Amygdala (tissue), 56 donors: ENCODE results near the gene TCOF1.

ENCODE experiments used
- DNase-seq, 56 donors: peaks; one replicate each; lab custom pipeline; 2025; lab: John Stamatoyannopoulos, UW

TCOF1 gene

DNA sequence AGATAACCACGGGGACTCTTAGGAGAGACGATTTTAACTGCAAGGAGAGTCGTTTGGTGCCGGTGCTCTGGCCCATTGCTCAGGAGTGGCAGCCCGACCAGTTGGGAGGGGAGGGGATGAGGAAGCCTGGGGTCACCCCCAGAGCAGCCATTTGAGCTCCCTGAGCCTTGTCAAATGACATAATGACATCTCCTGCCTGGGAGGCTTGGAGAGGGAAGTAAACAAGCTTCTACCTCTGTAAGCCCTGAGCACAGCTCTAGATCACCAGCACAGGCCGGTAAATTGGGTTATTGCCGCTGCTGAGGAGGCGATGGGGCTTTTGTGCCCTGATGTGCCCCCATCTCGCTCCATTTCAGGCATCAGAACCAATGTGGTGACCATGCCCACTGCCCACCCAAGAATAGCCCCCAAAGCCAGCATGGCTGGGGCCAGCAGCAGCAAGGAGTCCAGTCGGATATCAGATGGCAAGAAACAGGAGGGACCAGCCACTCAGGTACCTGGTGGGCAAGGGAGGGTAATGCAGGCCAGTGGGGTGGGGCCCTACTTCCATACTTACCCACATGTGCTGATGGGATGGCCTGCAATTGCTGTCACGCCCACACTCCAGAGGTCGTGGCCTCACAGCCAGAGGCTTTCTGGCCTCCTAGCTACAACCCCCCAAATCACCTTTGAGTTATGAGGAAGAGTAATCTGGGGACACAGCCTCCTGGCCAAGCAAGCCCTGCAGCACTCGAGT, 32.2 kb downstream of the TCOF1 start:
- no peak for DNase-seq

- no peak for DNase-seq
These were observed 33.8 kb downstream of the TCOF1 start for GRCh38 chr5:150391064-150391834.

GRCh38 chr5:150391986-150392385, 34.5 kb downstream of the TCOF1 start:
- no peak for DNase-seq

DNA sequence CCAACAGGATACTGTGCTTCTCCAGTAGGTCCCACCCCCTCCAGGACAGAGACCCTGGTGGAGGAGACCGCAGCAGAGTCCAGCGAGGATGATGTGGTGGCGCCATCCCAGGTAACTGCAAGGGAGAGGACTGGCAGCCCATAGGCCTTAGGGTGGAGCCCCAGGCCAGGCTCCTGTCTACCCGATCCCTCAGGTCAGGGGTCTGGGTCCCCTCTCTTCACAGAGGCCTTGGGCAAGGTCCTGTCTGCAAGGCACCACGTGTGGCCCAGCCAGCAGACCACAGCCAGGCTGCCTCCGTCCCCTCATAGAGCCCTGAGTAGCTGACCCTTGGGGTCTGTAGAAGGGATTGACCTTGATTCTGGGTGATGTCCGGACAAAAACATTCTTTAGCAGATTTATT, 35.2 kb downstream of the TCOF1 start:
- no peak for DNase-seq

GRCh38 chr5:150393096-150393645, 35.7 kb downstream of the TCOF1 start:
- DNase-seq = no peak

DNA sequence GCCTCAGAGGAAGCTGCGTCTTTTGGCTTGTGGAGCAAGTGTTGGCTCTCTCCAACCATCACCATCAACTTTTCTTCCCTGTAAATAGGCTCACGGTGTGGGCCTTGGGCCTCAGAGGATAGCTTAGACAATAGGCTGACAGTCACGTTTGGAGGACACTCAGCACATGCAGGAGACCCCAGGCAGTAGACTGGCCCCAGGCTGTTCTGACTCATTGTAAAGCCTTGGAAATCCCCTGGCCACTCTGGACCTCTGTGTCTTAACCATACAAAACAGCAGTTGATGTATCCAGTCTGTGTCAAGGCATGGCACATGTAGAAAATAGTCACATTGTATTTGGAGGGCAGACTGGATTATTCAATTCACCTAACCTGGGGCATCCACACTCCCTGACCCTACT, 36.6 kb downstream of the TCOF1 start:
- DNase-seq = no peak

GRCh38 chr5:150394912-150395687, 37.6 kb downstream of the TCOF1 start:
- peak in 7 of 56 donors; percentile 9 to 35 (median 15) for DNase-seq

DNA sequence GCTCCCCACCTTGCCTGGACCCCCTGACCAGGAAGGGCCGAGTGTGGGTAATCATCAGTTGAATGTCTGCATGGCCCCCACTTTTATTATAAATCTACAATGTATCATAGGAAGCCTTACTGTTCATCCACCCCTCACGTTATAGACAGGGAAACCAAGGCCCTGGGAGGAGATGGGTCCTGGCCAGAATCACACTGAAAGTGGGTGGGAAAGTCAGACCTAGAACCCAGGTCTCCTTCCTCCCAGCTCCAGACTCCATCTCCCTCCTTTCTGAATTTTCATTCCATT, 38.1 kb downstream of the TCOF1 start:
- DNase-seq = no peak

GRCh38 chr5:150396267-150396666, 38.8 kb downstream of the TCOF1 start:
- DNase-seq = no peak

DNA sequence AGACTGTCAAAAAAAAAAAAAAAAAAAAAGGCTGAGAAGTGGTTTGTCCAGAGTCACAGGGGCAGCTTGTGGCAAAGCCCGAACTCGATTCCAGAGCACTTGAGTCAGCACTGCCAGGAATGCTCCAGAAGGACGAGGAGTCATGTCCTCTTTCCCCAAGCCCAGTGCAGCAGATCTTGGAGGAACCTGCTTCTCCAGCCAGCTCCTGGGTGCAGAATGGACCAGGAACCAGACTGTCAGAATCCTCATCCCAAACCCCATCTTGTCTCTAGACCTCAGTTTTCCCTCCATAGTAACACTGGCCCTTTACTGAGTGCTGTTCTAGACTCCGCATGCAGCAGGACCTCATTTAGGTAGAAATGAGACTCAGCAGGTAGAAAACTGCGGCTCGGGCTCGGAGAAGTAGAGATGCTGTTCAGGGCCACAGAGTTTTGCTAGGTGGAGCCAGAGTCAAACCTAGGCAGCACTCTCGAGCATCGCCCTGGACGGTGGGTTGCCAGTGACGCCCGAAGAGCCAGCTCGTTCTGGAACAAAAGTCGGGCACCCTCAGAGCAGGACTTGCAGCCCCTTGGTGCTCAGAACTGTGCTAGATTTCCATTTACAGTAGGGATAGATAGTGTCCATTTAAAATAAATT, 39.8 kb downstream of the TCOF1 start:
- peak in 1 of 56 donors; percentile 14 for DNase-seq

DNA sequence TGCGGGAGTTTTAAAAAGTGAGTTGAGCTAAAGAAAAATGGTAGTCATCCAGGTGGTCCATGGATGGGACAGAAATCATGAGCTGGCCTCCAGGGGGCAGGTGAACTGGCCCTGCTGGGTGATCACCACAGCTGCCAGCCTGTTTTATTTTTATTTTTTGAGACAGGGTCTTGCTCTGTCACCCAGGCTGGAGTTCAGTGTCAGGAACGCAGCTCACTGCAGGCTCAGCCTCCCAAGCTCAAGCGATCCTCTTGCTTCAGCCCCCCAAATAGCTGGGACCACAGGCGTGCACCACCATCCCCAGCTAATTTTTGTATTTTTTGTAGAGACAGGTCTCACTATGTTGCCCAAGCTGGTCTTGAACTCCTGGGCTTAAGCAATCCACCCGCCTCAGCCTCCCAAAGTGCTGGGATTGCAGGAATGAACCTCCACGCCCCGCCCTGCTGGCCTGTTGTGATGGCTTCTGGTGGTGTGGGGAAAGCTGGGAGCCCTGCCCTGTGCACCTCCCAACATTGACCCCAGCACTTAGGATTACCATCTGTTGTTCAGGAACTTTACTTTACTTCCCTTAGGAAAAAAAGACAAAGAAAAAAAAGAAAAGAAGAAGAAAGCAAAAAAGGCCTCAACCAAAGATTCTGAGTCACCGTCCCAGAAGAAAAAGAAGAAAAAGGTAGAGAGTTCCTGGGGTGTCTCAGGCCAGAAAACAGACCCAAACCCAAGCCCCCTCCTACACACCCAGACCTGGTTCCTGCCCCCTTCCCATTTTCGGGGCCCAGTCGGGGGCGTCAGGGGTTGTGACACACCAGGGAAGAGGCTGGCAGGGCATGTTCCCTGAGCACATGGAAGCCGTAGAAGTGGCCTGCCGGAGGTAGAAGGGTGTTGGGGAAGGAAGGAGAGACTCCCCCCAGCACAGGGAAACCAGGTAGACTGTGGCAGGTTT, 40.6 kb downstream of the TCOF1 start:
- no peak for DNase-seq

DNA sequence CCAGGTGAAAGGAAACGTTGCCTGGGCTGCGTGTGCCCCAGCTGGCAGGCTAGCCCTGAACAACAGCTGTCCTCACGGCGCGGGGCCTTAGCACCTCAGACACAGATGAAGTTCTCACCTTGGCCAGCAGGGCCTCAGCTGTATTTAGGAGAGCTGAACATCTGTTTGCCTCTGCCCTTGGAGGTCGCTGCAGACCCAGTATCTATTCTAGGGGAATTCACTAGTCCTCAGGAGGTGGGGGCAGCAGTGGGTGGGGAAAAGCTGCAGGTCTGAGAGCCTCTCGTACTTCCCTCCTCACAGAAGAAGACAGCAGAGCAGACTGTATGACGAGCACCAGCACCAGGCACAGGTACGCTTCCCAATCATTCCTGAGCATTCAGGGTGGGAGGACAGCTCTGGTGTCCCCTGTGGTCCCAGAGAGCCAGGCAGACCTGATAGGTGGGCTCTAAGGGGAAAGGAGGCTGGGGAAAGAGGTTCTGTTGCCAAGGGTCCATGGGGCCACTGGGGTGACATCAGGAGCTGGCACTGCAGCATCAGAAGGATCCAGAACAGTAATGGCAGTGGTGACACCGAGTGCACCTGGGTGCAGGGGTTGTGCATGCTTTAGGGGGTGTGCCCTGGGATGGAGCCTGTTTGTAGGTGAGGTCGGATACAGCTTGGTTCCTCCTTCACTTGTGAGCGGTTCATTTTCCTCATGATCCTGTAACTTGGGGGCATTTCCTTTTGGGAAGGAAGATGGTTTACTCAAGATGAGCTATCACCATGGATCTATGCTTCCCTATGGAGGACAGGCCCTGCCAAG, 41.4 kb downstream of the TCOF1 start:
- DNase-seq = no peak

DNA sequence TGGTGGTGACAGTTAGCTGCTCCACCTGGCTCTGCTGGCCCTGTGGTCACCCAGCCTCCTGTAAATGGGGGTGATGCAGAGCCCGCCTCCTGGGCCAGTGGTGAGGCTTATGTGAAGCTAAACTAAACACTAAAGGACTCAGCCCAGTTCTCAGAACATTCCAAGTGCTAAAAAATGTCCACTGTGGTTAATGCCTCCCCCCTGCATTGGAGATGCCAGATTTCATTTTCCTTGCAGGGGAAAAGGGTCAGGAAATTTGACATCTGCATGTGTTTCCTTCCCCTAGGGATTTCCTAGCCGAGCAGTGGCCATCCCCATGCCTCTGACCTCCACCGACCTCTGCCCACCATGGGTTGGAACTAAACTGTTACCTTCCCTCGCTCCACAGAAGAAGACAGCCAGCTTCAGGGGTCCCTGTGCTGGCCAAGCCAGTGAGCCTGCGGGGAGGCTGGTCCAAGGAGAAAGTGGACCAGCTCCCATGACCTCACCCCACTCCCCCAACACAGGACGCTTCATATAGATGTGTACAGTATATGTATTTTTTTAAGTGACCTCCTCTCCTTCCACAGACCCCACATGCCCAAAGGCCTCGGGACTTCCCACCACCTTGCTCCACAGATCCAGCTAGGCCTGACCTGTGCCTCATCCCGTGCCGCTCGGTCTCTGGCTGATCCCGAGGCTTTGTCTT, 42.2 kb downstream of the TCOF1 start:
- DNase-seq = no peak

DNA sequence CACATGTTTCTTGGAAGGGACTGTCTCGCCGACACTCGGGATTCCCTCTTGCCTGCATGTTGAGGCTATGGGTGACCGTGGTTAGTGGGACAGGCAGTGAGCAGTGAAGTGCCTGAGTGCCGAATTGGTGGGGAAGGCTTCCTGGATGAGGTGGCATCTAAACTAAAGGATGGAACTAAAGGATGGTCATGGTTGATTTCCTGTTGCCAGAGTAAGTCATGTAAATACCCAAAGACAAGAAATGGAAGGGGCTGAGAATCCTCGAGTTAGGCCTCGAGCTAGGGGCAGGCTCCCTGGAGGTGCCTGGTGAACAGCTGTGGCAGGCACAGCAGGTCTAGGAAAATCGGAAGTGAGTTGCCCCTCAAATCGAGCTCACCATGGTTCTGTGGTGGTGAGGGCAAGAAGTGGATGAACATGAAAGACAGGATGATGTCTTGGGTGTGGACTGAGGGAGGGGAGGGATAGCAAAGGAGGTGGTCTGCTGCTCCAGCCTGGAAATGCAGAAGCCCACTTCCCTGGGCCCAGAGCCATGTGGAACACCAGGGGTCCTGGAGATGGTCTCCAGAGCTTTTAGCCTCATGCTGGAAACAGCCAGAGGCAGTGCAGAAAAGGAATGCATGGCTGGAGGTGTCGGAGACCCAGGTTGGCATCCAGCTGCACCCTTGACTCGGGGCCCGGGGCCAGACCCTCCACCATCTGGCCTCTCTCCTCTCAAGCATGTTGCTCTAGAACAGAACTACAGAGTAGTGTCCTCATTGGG, 43.0 kb downstream of the TCOF1 start:
- DNase-seq = no peak

DNA sequence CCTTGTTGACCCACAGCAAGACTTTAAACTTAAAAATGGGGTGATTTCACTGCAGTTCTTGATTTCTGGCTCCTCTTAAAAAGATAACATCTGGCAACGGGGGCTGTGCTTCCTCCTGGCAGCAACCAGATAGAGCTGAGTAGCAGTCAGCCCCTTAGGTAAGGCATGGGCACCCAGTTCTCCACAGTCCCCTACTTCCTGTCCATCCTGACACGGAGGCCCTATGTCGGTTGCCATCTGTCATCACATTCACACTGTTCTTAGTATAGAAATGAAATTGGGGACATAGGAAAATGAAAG, 43.5 kb downstream of the TCOF1 start:
- no peak for DNase-seq

DNA sequence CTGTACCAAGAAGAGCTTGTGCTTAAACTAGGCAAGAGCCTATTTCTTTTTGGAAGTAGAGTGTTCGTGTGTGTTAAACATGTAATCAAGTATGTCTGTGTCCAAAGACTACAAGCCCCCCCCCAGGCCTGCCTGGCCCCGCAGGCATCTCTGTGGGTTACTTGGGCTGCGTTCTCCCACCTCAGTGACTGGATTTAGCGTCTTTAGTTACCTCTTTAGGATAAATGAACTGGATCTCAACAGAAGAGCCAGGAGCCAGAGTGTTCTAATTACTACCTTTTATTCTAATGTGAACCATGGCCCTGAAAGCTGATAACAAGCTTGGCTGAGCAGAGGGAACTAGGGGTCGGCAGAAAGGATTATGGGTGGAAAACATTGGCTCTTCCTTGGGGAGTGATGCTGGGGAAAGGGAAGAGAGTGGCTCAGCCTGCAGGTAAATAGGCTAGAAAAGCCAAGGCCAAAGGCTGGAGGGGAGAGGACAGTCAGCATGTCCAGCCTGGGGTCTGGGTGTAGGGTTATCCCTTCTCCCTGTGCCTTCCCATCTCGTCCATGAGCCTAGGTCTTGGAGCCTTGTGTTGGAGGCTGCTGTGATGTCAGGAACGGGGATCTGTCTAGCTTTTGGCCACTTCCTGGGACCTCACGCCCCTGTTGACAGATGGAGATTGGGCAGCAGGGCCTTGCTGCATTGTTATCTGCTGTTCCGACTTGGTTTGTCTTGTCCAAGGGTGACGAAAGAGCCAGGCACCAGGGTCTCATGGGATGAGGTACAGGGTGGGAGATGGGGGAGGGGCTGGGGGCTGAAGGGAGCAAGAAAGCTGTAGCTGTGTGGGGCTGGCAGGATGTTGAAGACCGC, 44.1 kb downstream of the TCOF1 start:
- no peak for DNase-seq
